CD4-positive, alpha-beta T cell treated with Interferon alpha-2 for 1 hour (primary cell): Measurements from ENCODE around the gene SH3GL3.
A peak's percentile ranks its signal among the peaks of the same experiment; 100 is the strongest.

ENCODE experiments used
- DNase-seq, 2 donors: peaks; one replicate each; pipeline ENCODE4 v3.0.0-alpha.2; 2020 to 2022

The SH3GL3 gene, protein sequence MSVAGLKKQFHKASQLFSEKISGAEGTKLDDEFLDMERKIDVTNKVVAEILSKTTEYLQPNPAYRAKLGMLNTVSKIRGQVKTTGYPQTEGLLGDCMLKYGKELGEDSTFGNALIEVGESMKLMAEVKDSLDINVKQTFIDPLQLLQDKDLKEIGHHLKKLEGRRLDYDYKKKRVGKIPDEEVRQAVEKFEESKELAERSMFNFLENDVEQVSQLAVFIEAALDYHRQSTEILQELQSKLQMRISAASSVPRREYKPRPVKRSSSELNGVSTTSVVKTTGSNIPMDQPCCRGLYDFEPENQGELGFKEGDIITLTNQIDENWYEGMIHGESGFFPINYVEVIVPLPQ

DNA sequence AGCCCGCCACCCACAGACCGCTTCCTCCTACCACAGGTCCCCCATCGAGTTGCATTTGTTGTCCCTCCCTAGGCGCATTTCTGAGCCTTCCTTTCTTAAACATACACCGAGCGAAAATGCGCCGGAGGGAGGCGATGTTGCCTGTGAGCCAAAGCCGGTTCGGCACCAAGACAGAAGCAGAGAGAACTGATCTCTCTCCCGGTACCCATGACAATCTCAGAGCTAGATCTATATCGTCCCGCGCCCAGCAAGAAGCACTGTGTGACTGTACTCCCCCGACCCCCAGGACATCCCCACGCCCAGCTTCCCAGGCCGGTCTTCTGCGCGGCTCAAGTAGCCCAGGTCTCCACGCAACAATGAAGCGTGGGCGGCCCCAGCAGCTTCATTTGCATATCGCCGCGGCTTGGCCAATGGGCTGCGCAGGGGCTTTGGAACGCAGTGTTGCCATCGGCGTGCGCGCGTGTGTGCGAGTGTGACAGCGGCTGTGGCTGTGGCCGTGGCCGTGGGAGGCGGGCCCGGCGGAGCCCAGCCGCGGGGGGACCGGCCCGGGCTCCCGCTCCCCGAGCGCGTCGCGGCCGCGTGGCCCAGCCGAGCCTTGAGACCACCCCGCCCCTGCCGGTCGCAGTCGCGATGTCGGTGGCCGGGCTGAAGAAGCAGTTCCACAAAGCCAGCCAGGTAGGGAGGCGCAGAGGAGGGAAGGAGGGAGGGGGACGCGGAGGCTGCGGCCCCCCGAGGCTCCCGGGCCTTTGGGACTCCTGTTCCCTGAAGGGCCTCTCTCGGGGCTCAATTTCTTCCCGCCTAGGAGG lies at the start of gene SH3GL3:
TSS of gene SH3GL3 (plus strand) at position 438 of the 806 bp plus-strand sequence. CDS start at position 631, 193 bp downstream.
- peak; percentile 17 to 38 for DNase-seq

DNA sequence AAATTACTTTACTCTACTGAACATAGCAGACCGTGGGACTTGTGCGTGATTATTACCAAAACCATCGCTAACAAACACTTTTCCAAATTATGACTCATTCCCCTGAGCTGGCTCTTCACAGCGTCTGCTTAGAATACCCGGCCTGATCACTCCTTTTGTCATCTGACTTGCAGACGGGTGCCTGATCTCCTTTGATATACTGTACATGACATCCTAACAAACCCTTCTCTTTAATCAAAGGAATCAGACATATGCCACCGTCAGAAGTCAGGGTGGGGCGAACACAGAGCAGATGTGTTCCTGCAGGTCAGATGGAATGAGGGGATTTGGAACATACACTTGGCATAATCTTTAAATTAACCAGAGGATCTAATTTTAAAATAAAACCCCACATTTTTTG lies 48.5 kb upstream of the SH3GL3 start:
- DNase-seq: no peak

DNA sequence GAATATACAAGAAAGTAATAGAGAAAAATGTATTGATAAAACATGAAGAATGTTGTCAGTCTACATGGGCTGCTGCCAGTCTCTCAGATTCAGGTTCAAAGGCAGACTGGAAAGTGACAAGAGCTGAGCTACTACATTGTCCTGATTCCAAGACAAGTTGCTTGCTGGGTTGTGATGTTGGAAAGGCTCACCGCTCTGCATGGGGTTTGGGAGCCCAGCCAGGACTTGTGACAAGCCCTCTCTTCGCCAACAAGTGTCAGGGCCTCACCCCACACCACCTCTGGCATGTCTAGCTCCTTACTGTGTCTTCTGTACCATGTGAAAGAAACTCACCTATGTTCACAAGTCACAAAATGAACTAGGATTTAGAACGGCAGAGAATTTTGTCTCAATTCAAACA lies 43.0 kb upstream of the SH3GL3 start:
- DNase-seq: no peak

DNA sequence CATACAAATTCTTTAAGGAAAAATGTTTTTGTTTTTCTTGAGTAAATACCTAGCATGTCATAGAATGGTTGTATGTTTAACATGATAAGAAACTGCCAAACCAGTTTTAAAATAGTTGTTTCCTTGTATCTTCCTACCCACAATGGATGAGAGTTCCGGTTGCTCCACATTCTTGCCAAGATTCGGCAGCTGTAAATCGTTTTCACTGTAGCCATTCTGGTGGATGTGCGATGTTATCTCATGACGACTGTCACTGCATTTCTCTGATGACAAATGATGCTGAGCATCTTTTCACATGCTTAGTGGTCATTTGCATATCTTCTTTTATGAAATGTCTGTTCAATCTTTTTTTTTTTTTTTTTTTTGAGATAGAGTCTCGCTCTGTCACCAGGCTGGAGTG lies 36.6 kb upstream of the SH3GL3 start:
- no peak for DNase-seq

DNA sequence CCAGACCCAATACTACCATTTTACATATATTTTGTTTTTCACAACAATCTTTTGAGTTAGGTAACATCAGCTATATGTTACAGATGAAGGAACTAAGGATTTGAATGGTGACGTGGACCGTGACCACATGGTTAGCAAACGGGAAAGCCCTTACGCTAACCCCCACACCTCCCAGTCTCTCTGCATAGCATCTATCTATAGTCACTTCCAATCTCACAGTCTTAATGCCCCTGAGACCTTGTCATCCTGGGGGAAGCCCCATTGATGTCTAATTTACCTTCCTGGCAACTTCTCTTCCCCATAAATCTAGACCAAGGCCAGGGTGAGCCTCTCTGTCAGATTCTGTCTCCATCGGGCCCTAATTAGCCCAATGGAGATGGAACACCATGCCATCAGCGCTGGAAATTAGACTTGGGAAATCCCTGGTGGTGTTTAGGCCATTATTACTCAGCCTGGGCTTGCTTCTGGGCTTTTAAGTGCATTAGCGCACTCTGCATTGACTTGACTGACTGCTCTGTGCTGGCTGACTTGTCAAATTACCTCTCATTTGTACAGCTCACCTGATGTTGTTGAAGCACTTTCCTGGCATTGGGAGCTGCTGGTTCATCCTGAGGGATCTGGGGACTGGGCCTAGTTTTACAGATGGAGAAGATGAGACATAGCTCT lies 34.0 kb upstream of the SH3GL3 start:
- DNase-seq: no peak

DNA sequence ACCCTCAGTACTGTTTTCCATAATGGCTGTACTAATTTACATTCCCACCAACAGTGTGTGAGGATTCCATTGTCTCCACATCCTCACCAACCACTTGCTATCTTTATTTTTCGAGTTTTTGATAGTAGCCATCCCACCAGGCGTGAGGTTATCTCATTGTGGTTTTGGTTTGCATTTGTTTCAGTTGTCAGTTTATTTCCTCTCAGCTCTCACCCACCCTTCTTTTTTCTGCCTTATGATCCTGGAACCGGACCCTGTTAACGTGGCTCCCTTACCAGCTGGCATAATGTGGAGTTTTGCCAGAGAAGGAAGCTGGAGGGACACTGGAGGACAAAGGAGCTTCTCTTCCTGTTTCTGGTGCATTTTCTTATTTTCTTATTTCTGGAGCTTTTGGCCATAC lies 25.1 kb upstream of the SH3GL3 start:
- no peak for DNase-seq

DNA sequence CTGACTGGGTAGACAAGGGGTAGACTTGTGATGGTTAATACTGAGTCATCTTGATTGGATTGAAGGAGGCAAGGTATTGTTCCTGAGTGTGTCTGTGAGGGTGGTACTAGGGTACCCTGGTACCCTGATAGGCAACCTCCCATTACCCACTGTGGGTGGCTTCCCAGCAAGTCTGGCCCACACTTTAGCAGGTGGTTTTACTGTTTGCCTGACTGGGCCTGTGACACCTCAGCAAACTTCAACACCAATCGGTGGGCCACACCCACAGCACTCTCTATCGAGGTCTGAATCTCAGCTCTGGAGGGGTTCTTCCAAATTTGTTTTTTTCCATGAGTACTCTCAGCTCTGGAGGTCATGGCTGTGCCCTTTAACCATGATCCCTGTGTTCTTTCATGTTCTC lies 24.6 kb upstream of the SH3GL3 start:
- no peak for DNase-seq

DNA sequence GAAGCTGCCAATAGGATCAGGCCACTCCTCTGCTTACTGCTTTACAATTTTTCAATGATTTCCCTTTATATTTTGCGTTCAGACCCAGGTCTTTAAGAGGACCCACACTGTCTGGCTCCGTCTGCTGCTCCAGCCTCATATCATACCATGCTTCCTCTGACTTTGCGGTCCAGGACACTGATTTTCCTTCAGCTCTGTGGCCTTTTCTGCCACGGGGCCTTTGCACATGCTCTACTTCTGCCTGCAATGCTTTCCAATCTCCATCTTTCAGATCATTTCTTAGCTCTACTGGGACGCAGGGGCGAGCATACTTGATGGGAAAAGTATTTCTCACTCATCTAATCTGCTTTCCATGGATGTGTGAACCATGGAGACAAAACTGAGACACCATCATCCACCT lies 23.0 kb upstream of the SH3GL3 start:
- no peak for DNase-seq

DNA sequence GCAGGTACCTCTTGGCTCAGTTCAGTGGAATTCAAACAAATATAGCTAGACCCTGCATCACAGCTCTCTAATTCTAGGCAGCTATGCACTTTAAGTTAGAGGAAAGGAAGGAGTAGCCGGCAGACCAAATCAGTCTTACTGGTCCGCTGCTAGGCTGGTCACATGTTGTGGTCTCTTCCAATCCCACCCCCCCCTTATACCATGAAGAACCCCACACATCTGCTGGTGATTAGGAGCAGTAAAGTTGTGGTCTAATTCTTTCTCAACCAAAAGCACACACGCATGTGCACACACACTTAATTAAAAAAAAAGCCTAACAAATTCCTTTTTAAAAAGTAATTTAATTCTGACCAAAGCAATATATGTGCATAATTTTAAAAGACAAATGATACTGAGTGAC lies 16.7 kb upstream of the SH3GL3 start:
- no peak for DNase-seq

DNA sequence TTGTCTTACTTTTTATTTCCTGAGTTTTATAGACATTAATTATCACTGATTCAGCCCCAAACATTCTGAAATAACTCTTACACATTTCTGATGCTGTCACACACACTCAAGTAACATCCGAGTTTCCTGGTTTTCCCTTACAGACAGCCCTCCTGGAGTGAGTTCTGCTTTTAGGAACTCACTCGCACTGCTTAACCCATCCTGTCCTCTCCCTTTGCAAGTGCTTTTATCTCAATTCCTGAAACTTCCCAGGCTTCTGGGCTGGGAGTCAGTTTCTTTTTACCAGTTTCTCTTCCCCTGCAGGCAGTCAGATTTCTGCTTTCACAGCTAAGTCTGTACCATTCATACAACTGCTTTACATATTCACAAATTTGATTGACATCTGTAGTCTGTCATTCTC lies 15.6 kb upstream of the SH3GL3 start:
- no peak for DNase-seq

DNA sequence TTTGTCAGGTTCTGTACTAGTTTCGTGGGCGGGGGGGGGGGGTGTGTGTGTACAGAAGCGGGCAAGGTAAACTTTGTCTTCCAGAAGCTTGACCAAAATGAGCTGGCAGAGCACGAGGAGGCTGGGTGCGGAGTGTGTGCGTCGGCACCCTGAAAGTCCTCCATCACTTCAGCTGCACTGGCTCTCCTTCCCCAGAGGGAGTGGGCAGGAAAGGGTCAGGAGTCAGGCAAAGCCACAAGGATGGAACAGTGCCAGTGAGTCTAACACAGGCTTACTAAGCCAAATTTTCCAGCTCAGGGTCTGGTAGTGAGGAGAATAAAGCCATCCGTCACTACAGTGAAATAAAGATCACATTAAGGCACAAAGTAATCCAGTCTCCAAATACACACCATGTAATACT lies 11.9 kb upstream of the SH3GL3 start:
- no peak for DNase-seq

DNA sequence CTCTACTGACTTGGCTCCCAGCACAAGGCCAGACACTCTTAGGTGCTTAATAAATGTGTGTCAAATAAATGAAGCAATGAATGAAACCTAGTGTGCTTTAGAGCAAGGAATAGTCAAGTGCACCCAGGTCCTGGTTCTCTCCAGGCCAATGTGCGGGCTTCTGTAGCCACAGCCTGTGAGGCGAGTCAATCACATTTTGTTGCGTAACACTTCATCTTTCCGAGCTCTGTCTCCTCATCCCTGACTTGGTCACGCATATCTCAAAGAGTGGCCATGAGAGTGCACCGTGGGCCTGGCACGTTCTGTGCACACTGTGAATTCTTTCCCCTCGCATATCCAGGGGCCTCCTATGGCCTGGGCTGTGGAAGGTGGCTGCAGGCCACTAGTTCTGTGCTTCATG lies 11.4 kb upstream of the SH3GL3 start:
- DNase-seq: no peak

DNA sequence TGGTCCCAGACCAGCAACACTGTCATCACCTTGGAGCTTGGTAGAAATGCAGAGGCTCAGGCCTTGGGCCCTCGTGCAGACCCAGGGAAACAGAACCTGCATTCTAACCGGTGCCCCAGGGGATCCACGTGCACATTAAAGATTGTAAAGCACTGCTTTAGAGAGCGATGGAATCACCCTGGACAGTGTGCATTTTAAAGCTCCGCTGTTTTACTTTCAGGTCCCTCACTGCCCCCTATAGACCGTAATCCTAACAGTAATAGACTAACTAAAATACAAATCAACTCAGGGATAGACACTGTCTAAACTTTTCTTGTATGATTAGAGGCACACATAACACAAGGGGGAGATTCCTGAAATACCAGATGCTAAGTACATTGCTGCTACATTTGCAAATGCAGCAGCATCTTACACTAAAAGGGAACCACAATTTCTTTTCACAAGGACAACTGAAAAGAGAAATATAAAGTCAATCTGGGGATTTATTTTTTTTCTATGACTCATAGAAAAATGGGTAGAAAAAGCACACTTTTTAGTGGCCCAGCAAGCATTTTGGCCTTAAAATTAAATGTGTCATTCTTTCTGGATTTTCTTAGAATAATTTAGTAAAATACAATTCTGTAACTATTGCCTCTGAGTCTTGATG lies 10.5 kb upstream of the SH3GL3 start:
- DNase-seq: no peak

DNA sequence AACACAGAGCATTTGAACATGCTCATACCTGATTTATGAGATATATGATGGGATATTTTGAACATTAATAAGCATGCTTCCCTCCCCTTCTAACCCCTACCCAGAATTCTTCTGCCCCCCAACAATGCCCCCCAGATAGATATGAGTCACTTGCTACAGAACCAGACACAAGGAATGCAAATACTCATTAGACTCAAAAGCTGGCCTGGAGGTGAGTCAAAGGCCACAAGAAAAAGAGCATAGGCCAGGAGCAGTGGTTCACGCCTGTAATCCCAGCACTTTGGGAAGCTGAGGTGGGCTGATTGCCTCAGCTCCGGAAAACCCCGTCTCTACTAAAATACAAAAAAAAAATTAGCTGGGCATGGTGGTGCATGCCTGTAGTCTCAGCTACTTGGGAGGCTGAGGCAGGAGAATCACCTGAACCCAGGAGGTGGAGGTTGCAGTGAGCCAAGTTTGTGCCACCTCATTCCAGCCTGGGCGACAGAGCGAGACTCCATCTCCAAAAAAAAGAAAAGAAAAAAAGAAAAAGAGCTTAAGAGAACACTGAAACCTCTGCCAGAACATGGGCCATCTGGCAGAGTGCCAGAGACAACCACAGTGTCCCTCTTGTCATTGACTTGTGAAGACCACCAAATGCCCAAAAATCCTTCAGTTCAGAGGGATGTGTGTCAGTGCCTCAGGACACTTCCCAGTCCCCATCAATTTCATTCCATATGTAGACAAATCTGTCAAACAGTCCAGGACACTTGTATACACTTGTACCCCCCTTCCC lies 3.9 kb upstream of the SH3GL3 start:
- no peak for DNase-seq

DNA sequence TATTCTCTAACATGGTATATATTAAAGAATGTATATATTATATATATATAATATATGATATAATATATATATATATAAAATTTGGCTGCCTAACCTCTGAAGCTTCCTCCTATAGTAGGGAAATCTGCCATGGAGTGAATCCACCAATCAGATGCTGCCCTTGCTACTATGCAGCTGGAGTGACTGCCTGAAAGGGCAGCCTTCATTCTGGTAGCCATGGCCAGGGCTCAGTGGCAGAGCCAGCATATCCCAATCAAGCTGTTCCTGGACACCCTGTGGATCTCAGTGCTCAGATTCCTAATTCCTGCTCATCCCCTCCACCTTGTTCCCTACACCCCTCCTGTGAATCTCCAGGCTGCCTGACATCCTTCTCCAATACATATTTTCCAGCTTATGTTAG lies 2.2 kb upstream of the SH3GL3 start:
- no peak for DNase-seq

DNA sequence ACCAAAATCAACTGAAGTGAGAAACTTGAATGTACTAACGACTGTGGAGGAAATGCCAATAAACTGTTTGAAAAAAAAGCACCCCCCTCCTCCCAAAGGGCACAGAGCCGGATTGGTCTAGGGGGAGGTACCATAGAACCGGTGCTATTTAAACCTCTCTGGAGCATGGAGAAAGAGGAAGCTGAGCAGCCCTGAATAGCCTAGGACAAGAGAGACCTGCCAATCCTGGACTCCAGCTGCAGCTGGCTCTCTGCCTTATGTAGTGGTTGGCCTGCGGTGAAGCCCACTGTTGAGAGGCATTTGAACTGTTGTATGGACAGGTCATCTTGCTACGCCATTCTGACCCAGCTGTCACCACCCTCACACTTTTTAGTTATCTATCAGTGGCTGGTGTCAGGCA lies 1.5 kb upstream of the SH3GL3 start:
- no peak for DNase-seq

DNA sequence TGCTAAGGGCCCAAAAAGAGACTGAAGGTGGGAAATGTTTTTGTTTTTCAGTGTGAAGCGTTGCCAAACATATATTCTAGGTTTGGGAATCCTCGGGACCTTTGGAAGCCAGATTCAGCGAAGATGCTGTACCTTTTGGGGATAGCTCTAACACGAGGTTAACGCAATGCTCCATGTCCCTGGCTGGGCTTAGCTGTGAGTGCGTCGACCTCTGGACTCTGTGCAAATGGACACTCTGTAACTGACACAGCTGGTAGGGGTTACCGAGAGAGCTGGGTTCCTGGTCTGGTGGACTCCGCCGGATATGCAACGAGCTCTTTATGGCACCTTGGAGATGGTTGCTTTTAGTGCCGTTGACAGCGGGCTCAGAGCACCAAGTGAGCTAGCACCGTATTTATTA lies 724 bp upstream of the SH3GL3 start:
- DNase-seq: no peak

DNA sequence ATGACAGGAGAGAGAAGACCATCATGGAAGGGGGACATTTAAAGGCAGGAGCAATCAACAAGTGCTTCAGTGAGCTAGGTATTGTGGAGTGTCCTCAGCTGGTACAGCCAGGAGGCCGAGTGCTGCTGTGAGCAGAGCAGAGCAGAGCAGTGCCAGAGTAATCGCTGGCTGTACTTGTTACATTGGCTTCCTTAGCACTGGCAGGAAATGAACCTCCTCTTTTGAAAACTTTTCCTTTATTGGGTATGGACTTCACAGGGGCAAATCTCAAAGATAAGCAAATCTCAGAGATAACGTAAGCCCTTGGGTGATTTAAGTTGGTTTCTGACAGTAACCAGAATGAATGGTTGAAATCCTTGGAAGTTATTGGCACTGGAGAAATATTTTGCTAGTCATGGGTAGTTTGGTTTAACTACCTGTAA lies 2.1 kb downstream of the SH3GL3 start:
- DNase-seq: no peak

DNA sequence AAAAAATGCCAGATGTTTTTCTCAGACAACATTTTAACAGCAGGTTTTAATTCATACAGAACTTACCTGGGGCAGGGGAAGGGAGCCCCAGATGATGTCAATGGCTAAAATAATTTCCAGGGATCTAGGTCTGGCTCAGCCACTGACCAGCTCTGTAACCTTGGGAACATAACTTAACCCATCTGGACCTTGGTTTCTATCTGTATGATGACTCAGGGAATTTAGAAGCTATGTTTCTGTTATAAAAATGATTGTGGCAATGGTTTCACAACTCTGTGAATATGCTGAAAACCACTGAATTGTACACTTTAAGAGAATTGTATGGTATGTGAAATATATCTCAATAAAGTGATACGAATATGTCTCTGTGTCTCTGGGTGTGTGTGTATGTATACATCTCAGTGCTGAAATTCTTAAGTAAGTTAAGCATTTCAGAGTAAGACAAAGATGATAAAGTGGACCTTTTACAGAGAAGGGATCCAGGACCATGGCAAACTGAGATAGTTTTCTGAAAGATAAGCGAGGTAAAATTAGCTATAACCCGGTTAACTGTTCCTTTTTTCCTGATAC lies 2.9 kb downstream of the SH3GL3 start:
- no peak for DNase-seq

DNA sequence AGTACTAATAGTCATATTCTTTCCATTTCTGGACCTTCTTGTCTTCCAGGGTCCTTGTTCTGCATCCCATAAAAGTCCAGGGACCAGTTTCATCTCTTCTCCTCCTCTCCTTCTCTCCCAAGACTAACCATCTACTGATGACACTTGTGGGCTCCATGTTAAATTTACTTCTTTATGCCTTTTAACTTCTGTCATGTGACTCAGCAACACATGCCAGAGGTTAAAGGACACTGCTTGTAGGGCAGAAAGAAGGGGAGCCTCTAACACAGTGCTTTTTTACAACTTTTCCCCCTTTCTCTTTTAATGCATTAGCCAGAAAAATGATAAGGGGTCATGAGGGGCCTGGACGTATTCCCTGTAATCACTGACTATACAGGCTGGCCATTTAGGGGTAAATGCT lies 10.0 kb downstream of the SH3GL3 start:
- DNase-seq: no peak

DNA sequence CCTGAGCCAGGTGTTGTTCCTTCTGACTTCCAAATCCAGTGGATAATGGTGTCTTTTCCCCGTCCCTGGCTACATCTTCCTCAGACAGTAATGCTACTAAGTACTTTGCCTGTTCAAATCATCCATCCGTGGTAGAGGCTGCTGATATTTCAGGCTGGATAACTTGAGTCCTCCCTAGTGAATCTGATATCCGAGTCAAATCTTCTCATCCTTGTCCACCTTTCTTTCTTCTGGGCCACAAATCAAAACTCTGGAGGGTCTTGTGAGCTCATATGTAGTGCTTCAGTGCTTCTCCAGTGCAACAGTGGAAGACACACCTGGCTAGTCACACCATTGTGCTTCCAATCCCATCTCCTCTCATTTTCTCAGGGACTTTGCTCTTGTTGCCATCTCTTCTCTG lies 11.2 kb downstream of the SH3GL3 start:
- DNase-seq: no peak

DNA sequence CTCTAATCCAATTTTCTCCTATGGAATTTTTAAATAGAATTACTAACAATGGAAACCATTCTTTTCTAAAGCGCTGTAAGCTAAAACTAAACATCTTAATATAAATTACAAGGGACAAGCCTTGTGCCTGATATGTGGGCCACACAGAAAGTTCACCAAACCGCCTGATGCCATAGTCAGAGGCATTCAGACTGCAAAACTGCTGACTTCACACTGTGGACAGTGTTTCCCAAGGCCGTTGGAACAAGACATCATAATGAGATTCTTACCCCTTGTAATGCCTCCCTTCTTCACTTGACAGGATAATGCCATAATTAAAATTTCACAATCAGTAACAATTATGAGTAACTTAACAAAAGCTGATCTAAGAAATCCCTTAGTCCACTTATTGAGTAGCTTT lies 14.9 kb downstream of the SH3GL3 start:
- DNase-seq: no peak
